ENCODE measurements around the gene MTMR2.
"Not testable (repeated sequence)": the region's sequence is repeated elsewhere in the genome, so short reads cannot be mapped to it uniquely, and the experiment has no call there.

MTMR2 gene

GRCh38 chr11:95883381-95883780, 40.5 kb downstream of the MTMR2 start:
- no peak for DNase-seq

DNA sequence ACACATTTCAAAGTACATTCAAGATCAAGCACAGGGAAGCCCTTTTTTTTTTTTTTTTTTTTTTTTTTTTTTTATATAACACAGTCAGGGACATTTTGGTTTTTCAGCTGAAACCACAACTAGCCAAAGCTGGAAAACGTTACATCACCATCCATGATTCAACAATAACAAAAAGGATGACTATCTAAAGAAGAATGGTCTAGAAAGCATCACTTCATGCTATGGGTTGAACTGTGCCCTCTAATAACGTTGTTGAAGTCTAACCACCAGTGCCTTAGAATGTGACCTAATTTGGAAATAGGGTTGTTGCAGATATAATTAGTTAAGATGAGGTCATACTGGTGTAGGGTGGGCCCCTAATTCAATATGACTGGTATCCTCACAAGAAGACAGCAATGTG, 46.6 kb downstream of the MTMR2 start:
- DNase-seq: no peak

- not testable (repeated sequence) for DNase-seq
Observed at GRCh38 chr11:95870877-95871276, 53.0 kb downstream of the MTMR2 start.

DNA sequence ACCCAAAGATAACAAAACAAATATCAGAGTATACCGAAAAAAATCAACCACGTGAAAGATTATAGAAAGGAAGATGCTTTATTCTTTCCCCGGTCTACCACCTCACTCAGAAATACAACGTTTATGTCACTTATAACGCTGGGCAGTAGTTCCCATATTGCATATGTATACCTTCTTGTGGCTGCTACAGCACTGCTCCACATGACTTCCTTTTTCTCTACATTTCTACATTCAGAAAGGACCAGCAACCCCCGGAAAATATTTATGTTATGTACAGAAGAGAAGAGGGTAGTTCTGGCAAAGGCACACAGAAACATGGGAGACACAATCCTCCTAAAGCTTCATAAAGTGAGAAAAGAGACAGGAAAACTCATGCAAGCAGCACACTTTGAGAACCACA, 56.8 kb downstream of the MTMR2 start:
- DNase-seq: peak; percentile 15

GRCh38 chr11:95863486-95864140, 60.3 kb downstream of the MTMR2 start:
- DNase-seq: no peak

GRCh38 chr11:95860024-95860423, 63.9 kb downstream of the MTMR2 start:
- not testable (repeated sequence) for DNase-seq

- not testable (repeated sequence) for DNase-seq
Observed at GRCh38 chr11:95854362-95854761, 69.5 kb downstream of the MTMR2 start.

GRCh38 chr11:95853862-95854261, 70.0 kb downstream of the MTMR2 start:
- no peak for DNase-seq

GRCh38 chr11:95853138-95853537, 70.8 kb downstream of the MTMR2 start:
- no peak for DNase-seq

DNA sequence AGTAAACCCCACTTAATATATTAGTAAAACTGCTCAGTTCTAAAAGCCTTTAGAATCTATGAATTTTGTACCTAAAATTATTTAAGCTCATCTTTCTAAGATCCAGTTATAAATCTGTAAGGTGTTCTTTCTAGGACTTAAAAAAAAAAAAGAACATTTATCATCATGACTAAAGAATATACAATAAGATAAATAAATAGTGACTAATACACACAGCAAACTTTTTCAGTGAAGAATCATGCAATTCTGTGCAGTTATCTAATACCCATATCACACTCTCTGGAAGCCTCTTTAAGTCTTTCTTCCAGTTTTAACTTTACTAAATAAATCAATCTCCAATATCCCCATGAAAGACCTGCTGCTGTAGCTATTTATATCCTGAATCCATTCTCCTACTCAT, 73.8 kb downstream of the MTMR2 start:
- no peak for DNase-seq

DNA sequence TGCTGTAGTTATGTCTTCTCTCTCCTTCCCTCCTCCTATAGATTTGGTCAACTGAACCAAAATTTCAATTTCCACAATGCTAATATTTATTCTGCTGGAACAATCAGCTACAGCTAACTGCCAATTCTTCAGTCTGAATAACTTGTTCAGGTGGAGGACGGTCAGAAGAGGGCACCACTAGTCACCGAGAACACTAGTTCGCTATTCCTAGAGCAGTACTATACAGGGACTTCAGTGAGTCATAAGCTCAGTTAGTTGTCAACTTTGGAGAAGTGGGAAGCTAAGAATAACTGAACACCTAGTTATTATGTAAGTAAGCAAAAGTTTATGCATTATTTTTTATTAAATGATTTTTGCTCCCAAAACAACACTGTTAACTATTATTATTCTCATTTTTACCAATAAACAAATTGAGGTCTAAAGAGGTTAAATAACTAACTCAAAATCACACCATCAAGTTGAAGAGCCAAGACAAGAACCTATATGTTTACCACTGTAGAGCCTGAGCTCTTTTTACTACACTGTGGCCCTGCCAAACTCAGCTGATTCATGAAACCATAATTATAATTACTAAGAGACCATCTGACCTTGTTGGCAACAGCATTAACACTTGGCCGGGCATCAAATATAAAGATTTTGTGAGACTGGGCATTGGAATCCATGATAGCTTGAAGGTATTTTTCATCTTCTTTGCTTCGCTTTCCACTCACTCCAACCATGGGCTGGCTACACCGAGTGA, 74.7 kb downstream of the MTMR2 start:
- DNase-seq: peak; percentile 66

DNA sequence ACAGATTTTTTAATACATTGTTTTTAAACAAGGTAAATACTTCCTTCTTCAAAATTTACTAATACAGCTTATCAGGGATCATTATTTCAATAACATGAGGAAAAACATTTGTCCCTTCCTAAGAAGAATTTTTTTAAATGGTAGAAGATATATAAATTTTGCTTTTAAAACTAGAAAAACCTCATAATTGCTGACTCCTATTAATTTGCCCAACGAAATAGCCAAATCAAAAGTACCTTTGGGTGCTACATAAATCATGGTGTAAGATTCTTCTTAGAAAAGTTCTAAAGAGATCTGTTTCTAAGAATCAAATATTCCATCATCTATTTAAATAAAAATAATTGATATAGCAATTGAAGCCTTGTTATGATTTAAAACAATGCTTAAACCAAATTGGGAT, 78.7 kb downstream of the MTMR2 start:
- no peak for DNase-seq

DNA sequence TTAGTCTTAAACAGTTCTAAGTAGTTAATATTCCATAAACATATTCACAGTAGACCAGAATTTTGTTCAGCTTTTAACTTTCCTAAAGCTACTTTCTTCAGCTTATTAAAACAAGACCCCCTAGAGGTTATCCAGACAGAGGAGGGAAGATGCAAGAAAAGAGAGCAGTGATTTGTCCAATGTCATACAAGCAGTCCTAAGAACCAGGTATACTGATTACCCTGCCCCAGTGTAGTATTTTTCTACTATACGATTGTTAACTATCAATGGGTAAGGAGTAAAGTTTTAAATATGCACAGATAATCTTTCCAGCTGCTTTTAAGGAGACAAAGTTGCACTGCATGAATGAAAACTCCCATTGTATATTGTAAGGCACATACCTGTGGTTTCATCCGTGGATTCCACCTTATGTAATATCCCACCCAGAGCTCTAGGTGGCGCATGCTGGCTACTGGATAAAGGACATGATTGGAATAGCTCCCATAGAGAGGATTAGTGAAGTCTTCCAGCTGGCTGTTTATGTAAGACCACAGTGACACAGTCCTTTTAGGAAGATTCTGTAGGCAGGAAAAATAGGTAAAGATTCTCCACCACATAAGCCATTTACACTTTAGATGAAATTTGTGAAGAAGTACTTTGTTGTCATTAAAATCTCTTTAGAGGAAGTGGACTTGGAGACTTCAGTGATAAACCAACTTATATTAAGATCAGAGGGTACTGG, 88.0 kb downstream of the MTMR2 start:
- peak; percentile 80 for DNase-seq

- no peak for DNase-seq
Observed at GRCh38 chr11:95835351-95835750, 88.6 kb downstream of the MTMR2 start.

- no peak for DNase-seq
Observed at GRCh38 chr11:95833378-95833777, 90.5 kb downstream of the MTMR2 start.

DNA sequence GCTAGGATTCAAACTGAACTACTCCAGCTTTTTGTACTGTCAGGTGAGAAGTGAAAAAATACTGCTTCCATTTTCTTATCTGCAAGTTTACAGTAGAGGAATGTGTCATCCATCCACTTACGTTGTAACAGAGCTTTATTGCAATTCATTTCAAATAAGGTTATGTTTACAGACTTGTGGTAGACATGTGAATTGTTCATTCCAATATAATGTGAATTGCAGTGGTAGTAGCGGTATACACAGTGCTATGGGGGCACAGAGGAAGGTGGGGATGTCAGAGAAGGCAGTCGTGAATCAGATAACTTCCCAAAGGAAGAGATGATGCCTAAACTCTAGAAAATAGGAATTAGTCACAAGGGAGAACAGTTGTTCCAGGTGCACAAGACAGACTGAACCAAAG, 91.1 kb downstream of the MTMR2 start:
- DNase-seq: no peak

DNA sequence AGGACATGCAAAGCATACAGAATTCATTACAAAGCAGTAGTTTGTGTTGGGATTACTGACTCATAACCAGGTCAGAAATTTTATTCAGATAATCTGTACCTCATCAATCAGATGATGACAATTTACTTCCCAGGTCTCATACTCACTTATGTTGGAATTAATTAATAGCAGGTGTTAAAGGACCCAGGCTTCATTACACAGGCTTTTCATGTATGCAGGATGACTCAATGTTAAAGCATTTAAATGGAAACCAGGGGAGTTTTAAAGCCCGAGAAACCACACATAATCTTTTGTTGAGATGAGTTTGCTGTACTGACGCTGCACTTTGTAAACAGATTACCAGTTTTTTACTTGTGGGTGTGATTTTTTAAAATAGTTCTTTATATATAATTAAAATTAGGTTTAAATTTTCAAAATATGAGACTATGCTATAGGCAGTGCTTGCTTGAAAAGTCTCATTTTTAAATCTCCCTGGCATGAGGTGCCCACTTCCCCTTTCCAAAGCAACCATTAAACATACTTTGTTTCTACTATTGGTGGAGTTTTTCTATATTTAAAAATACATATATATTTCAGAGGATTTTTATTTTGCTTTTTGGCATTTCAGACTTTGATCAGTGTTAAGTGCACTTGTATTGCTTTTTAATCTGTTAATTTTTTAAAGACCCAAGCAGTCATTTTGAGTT, 92.6 kb downstream of the MTMR2 start:
- DNase-seq: no peak

DNA sequence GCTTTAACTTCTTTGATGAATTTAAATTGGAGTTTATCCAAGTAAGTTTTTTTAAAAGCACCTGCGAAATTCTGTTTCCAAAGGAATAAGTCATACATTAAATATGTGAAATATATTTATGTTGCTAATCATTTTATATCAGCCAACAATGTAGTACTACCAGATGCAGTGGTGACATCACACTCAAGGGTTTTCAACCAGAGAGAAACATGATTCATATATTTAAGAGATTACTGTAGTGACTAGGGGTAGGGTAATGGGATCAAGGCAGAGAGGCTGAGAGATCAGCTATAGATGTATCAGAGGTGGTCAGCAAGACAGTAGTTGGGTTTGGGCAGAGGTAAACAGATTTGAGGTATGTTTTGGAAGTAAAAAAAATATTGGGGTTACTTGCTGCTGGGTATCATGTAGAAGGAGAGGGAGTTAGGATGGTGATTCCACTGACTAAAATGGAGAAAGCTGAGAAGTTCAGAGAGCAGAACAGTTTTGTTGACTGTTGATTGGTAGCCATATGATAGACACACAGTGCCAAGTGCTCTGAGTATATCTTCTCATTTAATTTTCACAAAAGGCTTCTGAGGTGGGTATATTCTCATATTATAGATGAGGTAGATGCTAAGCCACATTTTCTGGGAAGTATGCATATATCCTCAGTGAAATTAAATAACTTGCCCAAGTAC, 94.2 kb downstream of the MTMR2 start:
- no peak for DNase-seq

- DNase-seq: no peak
Observed at GRCh38 chr11:95827696-95828095, 96.2 kb downstream of the MTMR2 start.

- DNase-seq: no peak
Observed at GRCh38 chr11:95821640-95822039, 102.3 kb downstream of the MTMR2 start.

DNA sequence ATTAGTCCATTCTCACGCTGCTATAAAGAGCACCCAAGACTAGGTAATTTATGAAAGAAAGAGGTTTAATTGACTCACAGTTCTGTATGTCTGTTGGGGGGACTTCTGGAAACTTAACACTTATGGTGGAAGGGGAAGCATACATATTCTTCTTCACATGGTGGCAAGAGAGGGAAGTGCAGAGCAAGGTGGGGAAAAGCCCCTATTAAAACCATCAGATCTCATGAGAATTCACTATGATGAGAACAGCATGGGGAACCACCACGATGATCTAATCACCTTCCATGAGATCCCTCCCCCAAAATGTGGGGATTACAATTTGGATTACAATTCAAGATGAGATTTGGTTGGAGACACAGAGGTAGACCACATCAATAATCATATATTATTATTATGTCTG, 107.9 kb downstream of the MTMR2 start:
- DNase-seq: no peak

DNA sequence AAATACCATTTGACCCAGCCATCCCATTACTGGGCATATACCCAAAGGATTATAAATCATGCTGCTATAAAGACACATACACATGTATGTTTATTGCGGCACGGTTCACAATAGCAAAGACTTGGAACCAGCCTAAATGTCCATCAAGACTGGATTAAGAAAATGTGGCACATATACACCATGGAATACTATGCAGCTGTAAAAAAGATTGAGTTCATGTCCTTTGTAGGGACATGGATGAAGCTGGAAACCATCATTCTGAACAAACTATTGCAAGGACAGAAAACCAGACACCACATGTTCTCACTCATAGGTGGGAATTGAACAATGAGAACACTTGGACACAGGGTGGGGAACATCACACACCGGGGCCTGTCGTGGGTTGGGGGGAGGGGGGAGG, 112.9 kb downstream of the MTMR2 start:
- not testable (repeated sequence) for DNase-seq

- not testable (repeated sequence) for DNase-seq
Observed at GRCh38 chr11:95806464-95806863, 117.4 kb downstream of the MTMR2 start.

All from hematopoietic multipotent progenitor cell treated with erythropoietin and hydrocortisone succinate and interleukin-3 and kit ligand, for 6 days (in vitro differentiated cells).